ENCODE measurements around the gene RAPGEF3.

Gene RAPGEF3, protein sequence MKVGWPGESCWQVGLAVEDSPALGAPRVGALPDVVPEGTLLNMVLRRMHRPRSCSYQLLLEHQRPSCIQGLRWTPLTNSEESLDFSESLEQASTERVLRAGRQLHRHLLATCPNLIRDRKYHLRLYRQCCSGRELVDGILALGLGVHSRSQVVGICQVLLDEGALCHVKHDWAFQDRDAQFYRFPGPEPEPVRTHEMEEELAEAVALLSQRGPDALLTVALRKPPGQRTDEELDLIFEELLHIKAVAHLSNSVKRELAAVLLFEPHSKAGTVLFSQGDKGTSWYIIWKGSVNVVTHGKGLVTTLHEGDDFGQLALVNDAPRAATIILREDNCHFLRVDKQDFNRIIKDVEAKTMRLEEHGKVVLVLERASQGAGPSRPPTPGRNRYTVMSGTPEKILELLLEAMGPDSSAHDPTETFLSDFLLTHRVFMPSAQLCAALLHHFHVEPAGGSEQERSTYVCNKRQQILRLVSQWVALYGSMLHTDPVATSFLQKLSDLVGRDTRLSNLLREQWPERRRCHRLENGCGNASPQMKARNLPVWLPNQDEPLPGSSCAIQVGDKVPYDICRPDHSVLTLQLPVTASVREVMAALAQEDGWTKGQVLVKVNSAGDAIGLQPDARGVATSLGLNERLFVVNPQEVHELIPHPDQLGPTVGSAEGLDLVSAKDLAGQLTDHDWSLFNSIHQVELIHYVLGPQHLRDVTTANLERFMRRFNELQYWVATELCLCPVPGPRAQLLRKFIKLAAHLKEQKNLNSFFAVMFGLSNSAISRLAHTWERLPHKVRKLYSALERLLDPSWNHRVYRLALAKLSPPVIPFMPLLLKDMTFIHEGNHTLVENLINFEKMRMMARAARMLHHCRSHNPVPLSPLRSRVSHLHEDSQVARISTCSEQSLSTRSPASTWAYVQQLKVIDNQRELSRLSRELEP

DNA sequence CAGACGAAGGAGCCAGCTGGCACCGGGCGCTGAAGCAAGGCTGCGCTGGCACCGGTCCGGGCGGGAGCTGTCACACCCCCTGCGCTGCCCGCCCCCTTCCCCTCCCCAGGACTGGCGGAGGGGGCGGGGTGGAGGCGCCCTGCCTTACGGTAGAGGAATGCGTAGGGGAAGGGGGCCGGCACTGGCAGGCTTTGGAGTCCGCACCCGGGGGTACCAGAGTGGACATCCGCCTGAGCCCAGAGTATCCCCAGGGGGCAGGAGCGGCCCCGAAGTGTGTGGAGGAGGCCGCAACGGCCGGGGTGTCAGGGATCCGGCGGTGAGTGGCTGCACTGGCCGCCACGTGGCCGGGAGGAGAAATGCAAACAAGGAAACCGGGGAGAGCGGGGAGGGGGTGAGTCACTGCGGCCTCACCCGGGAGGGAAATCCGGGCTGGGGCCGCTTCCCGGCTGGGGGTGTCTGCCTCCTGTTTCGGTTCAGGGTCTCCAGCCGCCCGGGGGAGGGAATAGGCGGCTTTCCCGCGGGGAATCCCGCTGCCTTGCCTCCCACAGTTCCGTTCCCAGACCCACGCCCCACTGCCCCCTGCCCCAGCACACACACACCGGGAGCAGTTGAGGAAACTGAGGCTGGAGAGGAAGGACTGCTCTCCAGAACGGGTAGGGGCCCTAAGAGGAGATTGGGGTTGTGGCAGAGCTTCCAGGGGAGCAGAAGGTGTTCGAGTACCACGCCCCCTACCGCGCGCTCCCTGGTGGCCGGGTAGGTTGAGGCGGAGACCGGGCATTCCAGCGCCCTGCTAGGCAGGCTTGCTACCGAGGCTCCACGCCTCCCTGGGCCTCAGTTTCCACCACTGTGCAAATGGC, at the start of gene RAPGEF3:
TSS of gene RAPGEF3 (minus strand) at position 47 of the 857 bp plus-strand sequence. CDS start 324 bp downstream, outside the sequence.
- DNase-seq (ENCODE audit: low spot score), result peak; percentile 55

DNA sequence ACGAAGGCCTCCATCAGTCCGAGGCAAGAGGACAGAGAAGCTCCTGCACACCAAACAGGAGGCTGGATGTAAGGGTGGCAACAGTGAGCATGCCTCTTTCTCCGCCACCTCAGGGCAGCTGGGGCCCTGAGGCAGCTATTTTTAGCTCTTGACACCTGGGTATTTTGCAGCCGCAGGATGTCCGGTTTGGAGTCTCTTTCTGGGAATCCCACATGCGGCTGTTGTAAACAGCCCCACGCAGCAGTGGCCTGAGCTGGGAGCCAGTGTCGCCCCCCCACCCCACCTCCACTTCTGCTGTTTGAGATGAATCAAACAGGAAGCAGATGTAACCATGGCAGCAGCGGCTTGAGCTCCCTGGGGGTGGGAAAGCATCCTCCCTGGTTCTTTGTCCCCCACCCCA, 49.4 kb upstream of the RAPGEF3 start:
- no peak for DNase-seq (ENCODE audit: low spot score)

DNA sequence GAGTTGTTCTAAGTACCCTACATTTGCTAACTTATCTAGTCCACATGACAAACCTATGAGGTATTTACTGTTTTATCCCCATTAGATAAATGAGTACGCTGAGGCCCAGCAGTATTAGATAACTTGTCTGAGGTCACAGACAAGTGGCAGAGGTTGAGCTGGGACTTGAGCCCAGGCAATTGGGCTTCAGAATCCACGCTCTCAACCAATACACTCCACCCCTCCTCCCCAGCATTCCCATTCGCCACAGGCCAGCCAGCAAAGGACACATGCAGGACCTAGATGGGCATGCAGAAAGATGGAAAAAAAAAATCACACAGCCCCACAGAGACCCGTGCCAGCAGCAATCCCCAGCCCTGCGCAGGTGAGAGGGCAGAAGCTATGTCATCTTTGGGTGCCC, 48.7 kb upstream of the RAPGEF3 start:
- no peak for DNase-seq (ENCODE audit: low spot score)

DNA sequence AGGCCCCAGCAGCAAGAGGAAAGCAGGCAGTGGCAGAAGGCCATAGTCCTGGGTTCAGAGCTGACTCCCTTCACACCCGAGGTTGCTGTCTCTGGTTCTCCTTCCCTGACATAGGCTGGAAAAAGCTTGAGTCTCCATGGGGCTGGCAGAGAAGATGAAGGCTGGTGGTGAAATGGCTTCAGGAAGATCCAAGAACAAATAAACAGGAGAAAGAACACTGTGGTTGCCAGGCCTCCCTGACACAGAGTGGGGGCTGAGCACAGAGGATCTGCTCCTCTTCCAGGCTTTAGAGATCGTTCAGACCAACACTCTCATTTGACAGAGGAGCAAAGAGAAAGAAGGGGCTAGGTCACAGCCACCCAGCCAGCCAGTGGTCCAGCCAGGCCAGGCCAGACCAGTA, 46.7 kb upstream of the RAPGEF3 start:
- no peak for DNase-seq (ENCODE audit: low spot score)

DNA sequence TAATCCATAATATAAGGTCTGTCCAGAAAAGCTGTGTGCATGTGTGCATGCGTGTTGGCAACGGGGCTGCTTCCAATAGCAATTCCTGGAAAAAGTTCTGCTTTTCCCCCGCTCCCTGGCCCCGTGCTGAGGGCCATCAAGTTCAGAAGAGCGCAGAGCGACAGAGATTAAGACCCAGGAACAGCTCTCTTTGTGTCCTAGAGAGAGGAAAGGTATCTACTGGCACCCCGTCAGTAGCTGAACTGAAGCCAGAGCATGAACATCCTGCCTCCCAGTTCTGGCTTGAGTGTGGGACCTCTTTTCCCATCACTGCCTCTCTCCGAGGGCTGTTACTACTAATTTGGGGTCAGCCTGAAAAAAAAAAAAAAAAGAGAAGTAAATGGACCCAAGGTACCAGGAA, 45.5 kb upstream of the RAPGEF3 start:
- DNase-seq (ENCODE audit: low spot score), result no peak

DNA sequence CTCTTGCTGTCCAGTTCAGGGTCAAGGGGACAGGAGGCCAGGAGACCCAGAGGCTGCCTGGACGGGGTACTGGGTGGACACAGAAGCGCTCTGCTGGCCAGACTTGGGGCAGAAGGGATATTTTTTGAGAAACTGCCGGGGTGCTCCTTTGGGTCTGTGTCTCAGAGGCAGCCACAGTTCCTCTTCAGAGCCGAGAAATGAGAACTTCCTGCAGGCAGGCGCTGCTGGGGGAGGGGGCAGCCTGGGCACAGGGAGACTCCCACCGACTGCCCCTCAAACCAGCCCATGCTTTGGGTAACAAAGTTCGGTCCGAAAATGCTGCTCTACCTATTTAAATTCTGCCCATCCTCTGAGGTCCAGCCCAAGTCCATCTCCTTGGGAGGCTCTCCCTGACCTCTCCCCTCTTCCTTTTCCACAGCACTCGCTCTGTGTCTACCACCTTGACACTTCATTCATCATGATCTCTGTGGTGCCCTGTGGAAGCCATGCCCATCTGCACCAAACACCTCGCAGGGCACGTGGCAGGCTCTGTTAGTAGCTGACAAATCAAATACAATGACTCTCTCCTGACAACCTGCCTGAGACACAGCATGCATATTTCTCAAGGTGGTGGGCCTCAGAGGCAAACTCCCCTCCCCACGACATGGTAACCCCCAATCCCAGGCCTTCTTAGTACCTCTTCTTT, 44.7 kb upstream of the RAPGEF3 start:
- DNase-seq (ENCODE audit: low spot score), result no peak

DNA sequence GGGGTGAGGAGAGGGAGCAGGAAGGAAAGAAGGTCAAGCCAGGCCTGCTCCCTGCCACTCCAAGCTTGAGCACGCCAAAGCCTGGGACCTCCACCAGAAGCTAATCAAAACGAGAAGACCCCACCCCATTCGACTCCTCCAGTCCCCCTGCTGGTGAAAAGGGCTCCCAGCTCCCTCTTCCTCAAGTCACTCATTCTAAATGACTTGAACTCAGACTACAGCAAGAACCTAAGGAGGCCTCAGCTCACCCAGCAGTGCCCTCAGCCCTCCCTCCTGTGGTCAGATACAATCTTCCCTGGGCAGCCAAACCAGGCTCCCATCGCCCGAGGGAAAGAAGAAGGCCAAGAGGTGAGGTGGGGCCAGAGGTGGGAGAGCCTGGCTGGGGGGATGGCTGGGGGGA, 43.6 kb upstream of the RAPGEF3 start:
- DNase-seq (ENCODE audit: low spot score), result no peak

DNA sequence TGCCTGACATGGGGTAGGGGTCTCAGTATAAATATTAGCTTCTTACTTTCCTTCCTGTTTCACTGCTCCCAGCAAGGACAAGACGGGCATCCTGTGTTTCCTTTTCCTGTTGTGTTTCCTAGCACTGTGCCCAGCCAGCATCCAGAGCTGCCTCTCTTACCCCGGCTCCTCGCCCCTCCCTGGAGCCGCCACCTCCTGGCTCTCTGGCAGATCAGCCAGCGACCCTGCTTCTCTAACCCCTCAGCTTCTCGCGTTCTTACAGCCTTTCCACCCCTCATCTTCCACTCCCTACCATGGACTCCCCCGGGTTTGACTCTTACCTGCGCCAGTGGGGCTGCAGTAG, 43.2 kb upstream of the RAPGEF3 start:
- DNase-seq (ENCODE audit: low spot score), result no peak

DNA sequence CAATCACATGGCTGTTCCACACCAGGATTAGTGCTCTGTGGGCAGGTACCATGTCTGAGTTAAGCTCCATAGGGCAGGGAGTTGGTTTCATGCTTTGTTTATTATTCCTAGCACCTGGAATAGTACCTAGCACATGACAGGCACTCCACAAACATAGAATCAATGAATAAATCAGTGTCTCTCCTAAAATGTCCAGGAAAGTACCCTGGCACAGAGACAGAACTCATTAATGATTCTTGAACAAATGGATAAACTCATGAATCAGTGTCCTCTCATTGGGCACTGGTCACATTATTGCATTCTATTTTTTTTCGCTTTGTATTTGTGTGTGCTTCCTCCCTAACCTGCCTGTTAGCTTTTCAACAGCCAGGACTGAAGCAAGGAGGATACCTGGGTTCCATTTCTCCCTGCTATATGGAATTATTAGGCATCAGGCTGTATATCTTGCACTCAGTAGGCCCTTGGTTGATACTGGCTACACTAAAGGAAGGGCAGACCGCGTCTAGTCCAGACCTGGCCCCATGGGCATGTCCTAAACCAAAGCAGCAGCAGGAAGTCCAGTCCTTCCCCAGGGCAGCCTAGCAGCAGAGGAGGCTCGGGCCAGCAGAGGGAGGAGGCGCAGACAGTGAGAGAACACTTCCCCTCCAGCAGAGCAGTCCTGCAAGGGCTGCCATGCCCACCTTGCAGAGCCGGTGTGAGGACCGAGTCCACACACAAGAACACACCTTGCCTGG, 42.7 kb upstream of the RAPGEF3 start:
- no peak for DNase-seq (ENCODE audit: low spot score)

DNA sequence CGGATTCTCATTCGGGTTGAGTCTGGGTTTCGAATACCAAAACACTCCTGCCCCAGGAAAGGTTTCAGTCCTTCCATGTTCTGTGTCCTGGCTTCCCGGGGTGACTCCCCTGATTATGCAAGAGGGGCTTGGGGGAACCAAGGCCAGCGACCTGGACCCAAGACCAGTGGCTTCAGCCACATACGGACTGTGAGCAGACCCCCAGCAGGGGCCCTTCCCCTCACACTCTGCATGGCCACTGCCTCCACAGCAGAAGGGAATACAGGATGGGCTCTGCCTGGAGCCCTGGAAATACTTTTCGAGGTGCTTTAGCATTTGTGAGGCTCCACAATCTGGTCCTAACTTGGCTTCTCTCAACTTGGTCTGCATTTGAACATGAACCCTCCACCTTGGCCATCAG, 41.9 kb upstream of the RAPGEF3 start:
- no peak for DNase-seq (ENCODE audit: low spot score)

DNA sequence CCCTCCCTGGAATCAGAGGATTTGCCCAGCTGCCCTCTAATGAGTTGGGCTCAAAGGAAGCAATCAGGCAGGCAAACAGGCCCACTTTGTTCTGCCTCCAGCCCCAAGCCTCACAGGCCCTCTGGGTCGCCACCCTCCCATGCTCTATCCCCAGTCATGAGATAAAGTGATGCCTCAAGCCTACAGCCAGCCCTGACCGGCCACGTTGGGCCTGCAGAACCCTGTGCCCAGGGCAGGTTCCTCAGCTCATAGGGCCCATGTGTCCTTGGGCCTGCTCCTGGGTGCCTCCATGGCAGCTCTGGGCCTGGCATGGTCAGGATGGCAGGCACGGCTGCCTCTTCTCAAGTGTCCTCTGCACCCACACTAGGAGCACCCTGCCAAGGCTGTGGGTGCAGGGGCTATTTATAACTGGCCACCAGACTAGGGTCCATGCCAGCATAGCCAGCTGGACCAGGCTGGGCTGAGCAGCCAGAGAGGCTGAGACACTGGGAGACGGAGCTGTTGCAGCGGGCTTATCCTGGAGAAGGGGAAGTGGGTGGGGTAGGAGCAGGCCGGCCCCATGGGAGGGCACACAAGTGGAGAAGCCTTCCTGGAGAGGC, 40.8 kb upstream of the RAPGEF3 start:
- no peak for DNase-seq (ENCODE audit: low spot score)

DNA sequence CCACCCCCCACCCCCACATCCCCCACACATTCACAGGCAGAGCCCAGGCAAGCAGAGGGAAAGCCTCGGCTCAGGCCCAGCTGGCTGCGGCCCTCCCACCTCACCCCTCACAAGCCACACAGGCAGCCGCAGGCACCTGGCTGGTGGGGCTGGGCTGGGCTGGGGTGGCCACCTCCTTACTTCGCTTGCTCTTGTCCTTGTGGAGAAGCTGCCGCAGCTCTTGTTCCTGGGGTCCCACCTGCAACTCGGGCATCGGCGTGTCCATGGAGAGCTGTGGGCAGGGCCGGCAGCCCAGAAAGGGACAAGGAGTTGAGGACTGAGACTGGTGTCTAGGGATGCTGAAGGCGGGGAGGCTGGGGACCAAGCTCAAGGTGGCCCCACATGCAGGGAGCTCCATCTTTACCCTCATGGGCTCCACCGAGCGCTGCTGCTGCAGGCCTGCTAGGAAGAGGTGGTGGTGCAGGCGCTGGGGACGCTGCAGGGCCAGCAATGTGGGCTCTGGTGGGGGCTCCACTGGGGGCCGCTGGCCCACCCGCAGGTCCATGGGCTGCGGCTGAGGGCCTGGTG, 39.8 kb upstream of the RAPGEF3 start:
- no peak for DNase-seq (ENCODE audit: low spot score)

DNA sequence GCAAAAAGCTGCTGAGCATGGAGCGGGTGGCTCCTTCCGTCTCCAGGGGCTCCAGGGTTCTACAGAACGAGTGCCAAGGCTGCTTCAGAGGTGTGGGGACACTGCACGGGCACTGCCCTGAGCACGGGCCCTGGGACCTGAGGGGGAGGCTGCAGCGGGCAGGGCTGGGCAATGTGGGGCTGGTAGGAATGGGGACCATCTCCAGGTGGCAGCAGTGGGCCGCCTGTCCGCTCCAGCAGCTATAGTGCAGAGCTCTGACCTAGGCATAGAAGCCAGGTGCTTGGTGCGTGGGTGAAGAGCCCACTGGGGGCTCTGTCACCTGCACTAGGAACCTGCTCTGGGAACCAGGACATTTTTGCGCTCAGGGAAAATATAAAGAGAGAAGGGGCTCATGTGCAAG, 38.8 kb upstream of the RAPGEF3 start:
- no peak for DNase-seq (ENCODE audit: low spot score)

DNA sequence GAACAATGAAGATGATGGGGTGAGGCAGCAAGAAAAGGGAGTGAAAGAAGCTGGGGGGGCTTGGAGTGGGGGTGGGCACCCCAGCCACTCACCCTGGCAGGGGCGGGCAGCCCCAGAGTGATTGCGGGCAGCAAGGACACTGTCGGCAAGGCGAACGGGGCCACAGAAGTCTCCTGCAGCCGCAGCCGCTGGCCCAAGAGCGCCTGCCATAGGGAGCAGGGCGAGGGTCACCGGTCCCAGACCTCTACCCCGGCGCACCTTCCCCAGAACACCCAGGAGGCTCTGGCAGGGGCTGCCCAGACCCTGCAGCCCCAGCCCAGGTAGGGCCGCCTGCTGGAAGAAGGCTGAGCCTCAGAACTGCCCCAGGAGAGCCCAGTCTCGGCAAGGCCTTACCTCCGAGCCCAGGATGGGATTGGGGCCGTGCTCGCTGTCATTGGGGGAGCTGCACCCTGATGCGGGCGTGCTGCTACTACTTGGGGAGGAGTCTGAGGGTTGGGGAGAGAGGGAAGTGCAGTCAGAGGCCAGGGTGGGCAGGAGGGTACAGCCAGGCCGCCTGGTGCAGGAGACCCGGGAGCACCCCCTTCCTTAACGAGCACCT, 37.2 kb upstream of the RAPGEF3 start:
- no peak for DNase-seq (ENCODE audit: low spot score)

DNA sequence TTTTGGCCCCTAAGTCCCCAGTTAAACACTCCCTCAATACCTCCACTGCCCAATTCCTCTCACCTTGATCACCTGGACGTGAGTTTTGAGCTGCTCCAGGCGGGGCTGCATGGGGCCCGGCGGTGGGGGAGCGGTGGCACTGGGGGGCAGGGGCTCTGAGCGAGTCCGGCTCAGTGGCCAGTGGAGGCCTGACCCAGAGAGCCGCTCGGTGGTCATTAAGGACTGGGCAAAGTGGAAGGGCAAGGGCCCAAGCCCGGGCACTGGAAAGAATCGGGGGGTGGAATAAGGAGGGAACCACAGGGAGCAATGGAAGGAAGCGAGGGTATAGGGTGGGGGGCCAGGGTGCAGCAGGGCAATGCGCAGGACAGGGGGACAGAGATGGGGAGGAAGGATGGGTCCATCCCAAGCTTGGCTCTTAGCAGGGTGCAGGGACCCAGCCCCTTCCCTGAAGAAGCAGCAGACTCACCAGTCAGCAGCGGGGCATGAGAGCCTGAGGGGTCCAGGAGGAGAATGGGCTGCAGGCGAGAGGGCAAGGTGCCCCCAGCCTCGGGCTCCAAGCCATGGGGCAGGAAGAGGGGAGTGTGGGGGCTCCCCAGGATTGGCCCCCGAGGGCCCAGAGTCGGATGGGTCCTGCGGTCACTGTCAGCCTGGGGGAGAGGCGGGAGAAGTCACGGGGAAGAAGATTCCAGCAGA, 36.6 kb upstream of the RAPGEF3 start:
- no peak for DNase-seq (ENCODE audit: low spot score)

DNA sequence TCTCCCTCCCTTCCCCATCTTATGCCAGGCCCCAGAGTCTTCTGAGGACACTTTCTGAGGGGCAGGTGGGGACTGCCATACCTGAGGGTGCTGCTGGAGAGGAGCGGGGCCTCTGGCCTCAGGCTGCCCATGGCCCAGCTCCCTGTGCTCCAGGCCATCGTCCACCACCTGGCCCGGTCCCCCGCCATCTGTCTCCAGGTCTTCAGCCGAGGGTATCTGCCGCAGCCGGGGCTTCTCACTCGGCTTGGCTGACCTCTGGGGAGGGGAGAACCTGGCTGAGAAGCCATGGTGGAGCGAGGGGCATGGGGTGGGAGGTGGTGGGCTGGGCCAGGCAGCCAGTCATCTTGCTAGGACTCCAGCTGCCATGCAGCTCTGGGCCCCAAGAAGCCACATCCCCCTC, 36.0 kb upstream of the RAPGEF3 start:
- no peak for DNase-seq (ENCODE audit: low spot score)

DNA sequence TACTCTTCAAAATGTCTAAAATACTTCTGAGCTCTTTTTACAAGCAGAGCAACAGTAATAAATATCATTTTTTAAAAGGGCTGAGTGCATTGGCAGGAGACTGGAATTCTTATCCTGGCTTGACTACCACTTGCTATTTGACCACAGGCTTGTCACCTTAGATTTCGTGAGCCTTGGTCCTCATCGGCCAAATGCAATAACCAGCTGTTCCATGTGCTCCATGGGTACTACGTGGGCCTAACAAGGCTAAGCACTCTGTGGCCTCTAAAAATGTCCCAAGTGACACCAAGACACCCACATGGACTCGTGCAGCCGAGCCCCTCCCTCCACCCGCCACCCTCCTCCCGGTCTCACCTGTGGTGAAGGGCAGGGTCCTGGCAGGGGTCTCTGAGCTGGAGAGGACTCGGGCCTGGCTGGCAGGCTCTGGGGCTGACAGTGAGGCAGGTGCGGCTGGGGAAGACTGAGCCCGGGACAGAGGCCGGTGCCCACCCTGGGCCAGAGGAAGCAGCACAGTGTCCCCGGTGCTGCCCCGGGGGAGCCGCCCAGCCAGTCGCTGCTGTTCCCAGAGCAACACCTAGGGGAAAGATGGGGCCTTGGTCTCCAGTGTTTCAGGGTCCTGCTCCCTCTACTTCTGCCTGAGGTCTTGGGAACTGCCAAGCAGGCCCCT, 34.5 kb upstream of the RAPGEF3 start:
- no peak for DNase-seq (ENCODE audit: low spot score)

DNA sequence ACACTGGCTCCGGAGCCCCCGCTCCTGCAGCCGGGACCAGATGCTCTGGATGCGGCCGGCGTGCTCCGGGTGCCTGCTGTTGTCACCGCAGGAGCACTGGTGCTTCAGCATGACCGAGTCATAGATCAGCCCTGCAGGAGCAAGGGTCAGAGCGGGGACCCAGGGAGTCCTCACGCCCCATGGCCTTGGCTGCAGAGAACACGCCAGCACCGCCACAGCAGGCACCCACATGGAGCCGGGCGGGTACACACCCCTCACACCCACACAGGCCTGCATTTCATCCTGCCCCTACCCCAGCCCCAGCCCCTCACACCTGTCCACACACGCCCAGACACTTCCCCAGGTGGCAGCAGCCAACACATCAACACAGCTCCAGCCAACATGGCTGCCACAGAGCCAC, 33.2 kb upstream of the RAPGEF3 start:
- no peak for DNase-seq (ENCODE audit: low spot score)

DNA sequence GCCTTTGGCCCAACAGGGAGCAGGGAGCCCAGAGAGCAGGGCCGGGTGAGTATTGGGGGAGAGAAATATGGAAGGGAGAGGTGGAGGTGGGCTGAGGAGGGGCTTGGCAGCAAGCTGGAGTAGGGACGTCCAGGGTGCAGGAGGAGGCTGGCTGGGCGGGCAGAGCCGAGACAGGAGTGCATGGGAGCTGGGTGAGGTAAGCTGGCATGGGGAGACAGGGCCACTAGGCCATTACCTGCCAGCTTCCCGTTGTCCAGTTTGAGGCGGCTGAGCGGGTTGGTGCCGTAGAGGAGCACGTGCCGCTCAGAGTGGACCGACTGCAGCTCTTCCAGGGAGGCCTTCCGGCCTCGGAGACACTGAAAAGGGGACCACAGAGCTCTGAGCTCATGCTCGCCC, 32.7 kb upstream of the RAPGEF3 start:
- DNase-seq (ENCODE audit: low spot score), result no peak
